Measurements from ENCODE around the gene TMEM250. TPM values are rescaled to one million over a fixed set of nuclear protein-coding genes. Genes with fewer than 3 reads are reported as not detected.
"Not testable (repeated sequence)": the region's sequence is repeated elsewhere in the genome, so short reads cannot be mapped to it uniquely, and the experiment has no call there.

TMEM250 gene, protein sequence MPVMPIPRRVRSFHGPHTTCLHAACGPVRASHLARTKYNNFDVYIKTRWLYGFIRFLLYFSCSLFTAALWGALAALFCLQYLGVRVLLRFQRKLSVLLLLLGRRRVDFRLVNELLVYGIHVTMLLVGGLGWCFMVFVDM
- total RNA-seq (2014; rRNA removed; shearing (Covaris generic)), result 48.3 and 51.4 TPM in 2 replicates

DNA sequence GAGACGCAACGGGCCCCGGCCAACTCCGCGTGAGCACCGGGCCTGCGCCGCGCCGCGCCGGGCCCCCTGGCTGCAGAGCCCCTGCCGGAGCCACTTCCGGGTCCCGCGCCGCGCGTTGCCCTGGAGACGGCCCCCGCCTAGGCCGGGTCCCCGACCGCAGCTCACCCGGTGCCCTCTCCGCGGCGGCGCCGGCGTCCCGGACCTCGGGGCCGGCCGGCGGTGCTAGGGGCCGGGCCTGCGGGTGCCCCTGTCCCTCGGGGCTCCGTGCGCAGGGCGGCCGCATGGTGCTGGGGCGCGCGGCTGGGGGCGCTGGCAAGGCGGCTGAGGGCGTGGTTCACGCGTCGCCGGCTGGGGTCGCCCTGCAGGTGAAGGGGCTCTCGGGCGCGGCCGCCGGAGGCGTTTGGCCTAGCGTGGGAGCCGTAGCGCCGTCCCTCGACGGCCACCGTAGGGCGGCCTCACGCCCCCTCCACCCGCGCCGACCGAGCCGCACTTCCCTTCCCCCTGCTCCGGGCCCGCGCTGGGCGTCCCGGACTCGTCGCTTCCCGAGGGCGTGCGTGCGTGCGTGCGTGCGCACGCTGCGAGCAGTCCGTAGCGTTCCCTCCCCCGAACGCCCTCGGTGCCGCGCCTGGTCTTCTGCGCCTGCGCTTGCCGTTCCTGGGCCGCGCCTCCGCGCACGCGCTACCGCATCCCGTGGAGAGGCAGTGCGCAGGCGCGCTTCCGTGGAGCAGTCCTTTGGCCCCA, at the start of gene TMEM250:
TSS of gene TMEM250 (minus strand) at position 556 of the 741 bp plus-strand sequence. CDS start 1,975 bp downstream, outside the sequence.
- in situ Hi-C loops (cut with HindIII; ENCODE audit: low sequenced_read_pairs), result no loop called here
- peak; percentile 89 for DNase-seq (ENCODE audit: low spot score)

DNA sequence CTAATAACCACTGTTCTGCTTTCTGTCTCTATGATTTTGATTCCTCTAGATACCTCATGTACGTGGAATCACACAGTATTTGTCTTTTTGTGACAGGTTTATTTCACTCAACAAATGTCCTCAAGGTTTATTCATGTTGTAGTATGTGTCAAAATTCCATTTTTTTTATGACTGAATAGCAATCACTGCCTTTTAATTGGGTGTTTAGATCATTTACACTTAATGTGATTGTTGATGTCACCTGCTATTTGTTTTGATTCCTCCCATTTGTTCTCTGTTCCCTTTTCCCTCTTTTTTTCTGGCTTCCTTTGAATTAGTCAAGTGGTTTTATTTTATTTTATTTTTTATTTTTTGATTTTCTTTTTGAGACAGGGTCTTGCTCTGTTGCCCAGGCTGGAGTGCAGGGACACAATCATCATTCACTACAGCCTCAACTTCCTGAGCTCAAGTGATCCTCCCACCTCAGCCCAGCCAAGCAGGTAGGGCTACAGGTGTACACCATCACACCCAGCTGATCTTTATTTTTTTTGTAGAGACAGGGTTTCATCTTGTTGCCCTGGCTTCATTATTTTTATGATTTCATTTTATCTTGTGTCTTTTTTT, 44.7 kb upstream of the TMEM250 start:
- in situ Hi-C loops (cut with HindIII; ENCODE audit: low sequenced_read_pairs), result no loop called here

GRCh38 chr9:136160995-136161610, 42.4 kb upstream of the TMEM250 start:
- no peak for DNase-seq (ENCODE audit: low spot score)
- in situ Hi-C loops (cut with HindIII; ENCODE audit: low sequenced_read_pairs), result no loop called here

More for the DNA sequence above, 44.7 kb upstream of the TMEM250 start:
- no peak for DNase-seq (ENCODE audit: low spot score)

DNA sequence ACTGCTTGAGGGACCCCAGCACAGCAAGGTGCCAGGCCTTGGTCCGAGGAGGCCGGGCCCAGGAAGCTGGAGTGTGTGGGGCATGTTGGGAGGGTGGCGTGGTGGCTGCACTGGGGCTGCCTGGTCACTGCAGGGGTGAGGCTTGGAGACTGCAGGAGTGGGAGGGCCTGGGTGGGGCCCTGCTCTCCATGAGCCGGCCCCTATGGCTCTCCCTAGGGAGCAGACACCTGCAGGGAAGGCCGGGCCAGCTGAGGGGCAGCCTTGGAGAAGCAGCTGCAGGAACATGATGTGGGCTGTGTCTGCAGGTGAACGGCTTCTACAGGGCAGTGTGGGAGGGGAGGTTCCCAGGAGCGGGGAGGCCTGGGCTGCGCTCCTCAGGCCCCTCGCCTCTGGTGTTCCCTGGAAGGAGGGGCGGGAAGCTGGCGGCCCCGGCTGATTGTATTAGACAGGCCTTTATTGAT, 41.7 kb upstream of the TMEM250 start:
- in situ Hi-C loops (cut with HindIII; ENCODE audit: low sequenced_read_pairs), result no loop called here
- no peak for DNase-seq (ENCODE audit: low spot score)

DNA sequence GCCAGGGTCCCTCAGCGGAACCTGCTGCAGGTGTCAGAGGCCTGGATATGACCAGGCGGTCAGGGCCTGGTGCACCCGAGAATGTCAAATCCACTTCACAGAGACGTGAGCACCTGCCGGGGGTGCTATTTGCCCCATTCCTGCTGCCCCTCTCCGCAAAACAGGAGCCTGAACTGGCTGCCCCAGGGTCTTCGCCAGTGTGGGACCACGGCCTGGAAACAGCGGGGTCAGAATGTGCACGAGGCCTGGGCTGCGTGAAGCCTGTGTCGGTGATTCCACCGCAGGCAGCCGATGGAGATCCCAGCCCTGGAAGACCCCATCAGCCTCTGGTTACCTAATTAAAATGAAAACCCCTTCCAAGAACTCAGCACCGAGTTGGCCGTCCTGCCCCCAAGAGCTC, 41.2 kb upstream of the TMEM250 start:
- no peak for DNase-seq (ENCODE audit: low spot score)
- in situ Hi-C loops (cut with HindIII; ENCODE audit: low sequenced_read_pairs), result no loop called here

GRCh38 chr9:136157477-136158265, 39.0 kb upstream of the TMEM250 start:
- no peak for DNase-seq (ENCODE audit: low spot score)
- in situ Hi-C loops (cut with HindIII; ENCODE audit: low sequenced_read_pairs), result no loop called here

GRCh38 chr9:136156209-136157120, 37.8 kb upstream of the TMEM250 start:
- no peak for DNase-seq (ENCODE audit: low spot score)
- in situ Hi-C loops (cut with HindIII; ENCODE audit: low sequenced_read_pairs), result no loop called here

DNA sequence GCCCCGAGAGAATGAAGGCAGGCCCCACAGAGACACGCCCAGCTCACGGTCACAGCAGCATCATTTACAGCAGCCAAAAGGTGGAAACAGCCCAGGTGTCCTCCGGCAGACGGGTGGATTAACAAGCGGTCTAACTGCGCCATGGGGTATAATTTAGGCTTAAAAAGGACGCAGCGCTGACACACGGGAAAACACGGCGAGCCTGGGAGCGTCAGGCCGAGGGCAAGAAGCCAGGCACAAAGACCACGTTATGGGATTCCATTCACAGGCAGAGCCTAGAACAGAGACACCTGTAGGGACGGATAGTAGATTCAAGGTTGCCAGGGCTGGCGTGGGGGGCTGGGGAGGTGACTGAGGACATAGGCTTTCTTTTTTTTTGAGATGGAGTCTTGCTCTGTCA, 36.9 kb upstream of the TMEM250 start:
- no peak for DNase-seq (ENCODE audit: low spot score)
- in situ Hi-C loops (cut with HindIII; ENCODE audit: low sequenced_read_pairs), result no loop called here

DNA sequence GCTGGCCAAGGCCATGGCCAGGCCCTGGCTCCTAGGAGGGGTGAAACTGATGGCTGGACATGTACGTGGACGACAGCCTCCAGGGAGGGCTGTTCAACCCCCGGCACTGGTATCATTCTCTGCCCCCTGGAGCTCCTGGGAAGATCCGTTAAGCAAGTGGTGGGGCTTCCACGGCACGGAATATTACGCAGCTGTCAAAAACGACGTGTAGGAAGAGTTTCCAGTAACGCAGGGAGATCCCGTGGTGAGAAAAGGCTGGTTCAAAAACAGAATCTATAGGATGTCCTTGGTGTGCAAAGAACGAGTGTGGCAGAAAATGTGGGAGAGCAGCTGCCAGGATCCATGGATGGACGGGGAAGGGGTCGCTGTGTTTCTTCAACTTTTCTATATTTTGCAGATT, 36.3 kb upstream of the TMEM250 start:
- no peak for DNase-seq (ENCODE audit: low spot score)
- in situ Hi-C loops (cut with HindIII; ENCODE audit: low sequenced_read_pairs), result no loop called here

DNA sequence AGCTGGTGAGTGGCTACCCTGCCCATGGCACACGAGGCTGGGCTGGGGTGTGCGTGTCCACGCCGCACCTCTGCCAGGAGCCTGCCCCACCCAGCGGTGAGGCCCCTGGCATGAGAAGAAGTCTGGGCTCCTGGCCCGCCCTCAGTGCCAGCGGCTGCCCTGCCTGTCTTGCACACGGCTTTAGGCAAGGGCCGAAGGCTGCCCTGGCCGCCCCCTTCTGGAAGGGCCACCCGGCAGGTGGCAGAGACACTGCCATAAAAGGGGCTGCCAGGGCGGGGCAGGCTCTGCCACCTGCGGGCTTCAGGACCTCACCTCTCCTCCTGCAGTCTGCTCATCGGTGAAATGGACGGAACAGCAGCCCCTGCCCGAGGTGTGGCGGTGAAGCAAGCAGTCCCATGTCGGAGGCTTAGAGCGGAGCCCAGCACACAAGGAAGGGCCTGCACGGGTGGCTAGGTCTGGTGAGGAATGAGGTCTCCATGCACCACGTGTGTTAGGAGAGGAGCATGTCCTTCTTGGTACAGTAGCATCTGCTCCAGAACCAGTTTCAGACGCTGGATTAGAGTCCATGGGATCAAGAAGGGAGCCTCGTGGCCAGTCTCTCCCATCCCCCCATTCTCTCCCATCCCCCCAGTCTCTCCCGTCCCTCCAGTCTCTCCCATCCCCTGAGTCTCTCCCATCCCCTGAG, 34.8 kb upstream of the TMEM250 start:
- in situ Hi-C loops (cut with HindIII; ENCODE audit: low sequenced_read_pairs), result no loop called here
- no peak for DNase-seq (ENCODE audit: low spot score)

GRCh38 chr9:136152931-136153330, 34.3 kb upstream of the TMEM250 start:
- DNase-seq (ENCODE audit: low spot score), result no peak
- in situ Hi-C loops (cut with HindIII; ENCODE audit: low sequenced_read_pairs), result no loop called here

DNA sequence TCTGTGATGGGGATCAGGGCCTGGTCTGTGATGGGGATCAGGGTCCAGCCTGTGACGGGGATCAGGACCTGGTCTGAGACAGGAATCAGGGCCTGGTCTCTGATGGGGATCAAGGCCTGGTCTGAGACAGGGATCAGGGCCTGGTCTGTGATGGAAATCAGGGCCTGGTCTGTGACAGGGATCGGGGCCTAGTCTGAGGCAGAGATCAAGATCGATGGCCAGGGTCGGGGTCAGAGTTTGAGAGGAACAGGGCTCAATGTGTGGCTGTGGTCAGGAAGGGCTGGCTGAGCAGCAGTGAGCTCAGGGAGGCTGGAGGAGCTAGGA, 33.8 kb upstream of the TMEM250 start:
- in situ Hi-C loops (cut with HindIII; ENCODE audit: low sequenced_read_pairs), result no loop called here

GRCh38 chr9:136151848-136152542, 33.3 kb upstream of the TMEM250 start:
- no peak for DNase-seq (ENCODE audit: low spot score)
- in situ Hi-C loops (cut with HindIII; ENCODE audit: low sequenced_read_pairs), result no loop called here

More for the DNA sequence above, 33.8 kb upstream of the TMEM250 start:
- no peak for DNase-seq (ENCODE audit: low spot score)

DNA sequence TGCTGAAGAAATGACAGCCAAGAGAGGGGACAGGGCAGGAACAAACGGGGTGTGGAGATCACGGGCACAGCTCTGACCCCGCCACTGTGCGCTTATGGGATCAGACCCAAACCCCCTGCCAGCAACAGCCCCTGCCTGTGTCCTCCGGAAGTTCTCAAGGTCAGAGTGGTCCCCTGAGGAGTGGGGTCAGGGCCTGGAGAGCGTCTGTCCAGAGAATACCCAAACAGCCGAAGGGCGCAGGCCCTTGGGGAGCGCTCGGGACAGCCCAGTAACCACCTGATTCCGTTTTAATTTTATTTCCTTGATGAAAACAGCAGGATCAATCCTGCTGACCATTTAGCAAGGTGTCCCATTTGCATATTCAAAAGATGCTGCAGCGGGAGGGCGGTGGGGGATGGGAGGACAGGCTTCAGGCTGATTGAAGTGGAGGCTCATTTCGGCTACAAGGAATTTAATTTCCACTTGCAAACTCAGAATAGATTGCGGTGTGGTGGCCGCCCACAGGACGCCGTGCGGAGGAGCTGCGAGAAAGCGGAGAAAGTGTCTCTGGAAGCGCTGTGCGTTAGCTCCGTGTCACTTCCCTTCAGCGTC, 32.6 kb upstream of the TMEM250 start:
- DNase-seq (ENCODE audit: low spot score), result no peak
- in situ Hi-C loops (cut with HindIII; ENCODE audit: low sequenced_read_pairs), result no loop called here

DNA sequence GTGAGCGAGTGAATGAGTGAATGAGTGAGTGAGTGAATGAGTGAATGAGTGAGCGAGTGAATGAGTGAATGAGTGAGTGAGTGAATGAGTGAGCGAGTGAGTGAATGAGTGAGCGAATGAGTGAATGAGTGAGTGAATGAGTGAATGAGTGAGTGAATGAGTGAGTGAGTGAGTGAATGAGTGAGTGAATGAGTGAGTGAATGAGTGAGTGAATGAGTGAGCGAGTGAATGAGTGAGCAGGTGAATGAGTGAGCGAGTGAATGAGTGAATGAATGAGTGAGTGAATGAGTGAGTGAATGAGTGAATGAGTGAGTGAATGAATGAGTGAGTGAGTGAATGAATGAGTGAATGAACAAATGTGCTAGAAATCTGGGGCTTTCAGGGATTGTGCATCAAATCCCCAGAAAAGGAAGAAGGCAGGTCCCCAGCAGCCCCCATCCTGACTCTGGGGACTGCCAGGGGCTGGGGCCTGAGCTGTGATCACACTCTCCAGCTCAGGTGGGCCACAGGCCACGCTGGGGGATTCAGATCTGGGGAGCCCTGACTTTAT, 32.1 kb upstream of the TMEM250 start:
- DNase-seq (ENCODE audit: low spot score); in situ Hi-C loops (cut with HindIII; ENCODE audit: low sequenced_read_pairs): not testable (repeated sequence)

DNA sequence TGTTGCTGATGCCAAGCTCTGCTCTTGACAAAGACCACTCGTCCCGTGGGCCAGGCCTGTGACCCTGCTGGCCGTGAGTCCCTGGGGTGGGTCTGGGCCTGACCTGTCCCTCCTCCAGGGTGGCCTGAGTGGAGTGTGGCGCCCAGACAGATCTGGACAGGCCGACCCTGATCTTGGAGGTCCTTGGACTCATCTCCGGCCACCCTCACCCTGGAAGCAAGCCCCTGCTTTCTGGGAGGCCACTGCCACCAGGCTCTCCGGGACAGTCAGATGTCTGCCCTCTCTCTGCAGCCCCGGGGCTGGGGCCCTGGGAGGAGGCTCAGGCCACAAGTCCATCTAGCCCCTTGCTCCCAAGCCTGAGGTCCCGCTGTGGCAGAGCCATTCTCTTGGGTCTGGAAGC, 31.2 kb upstream of the TMEM250 start:
- DNase-seq (ENCODE audit: low spot score), result no peak
- in situ Hi-C loops (cut with HindIII; ENCODE audit: low sequenced_read_pairs), result no loop called here

DNA sequence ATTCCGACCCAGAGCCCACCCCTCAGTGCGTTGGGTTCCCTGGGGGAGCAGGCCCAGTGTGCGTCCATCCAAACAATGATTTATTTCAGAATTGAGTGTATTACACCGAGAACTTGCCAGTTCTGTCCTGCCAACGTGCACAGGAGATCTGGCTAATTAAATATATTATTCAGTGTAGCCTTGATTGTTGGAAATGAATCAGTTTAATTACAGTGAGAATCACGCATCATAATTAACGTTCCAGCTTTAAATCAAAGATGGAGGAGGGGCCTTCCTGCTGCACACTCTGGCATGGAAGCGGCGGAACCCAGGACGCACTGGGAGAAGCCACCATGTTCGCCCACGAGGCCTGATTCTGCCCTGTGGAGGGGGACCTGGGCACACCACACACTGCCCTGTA, 30.7 kb upstream of the TMEM250 start:
- no peak for DNase-seq (ENCODE audit: low spot score)

More for the DNA sequence above, 30.7 kb upstream of the TMEM250 start:
- in situ Hi-C loops (cut with HindIII; ENCODE audit: low sequenced_read_pairs), result no loop called here

Measured in G401 (cell line).